Peyer's patch (tissue), 4 donors: ENCODE measurements around the gene LMF1.

Source experiments
- POLR2A ChIP-seq, 2 donors: fragments of 450-650 bp; IDR thresholded peaks; one replicate each; pipeline ENCODE4 v1.5.1; 2017; ENCODE audit warnings: antibody characterized with exemption in 2 of 2, mild to moderate bottlenecking in 2 of 2, moderate library complexity in 2 of 2
- TF ChIP-seq, protein P1 (sequence below), 6 experiments: fragments of 450-650 bp in 4 of 6; fragments of 200-600 bp in 2 of 6; sonication (generic) in 1 of 6; IDR thresholded peaks; one replicate each; pipeline ENCODE4 v1.5.1; 2017 to 2019; ENCODE audit warnings: antibody characterized with exemption in 6 of 6, mild to moderate bottlenecking in 3 of 6, moderate library complexity in 1 of 6

DNA sequence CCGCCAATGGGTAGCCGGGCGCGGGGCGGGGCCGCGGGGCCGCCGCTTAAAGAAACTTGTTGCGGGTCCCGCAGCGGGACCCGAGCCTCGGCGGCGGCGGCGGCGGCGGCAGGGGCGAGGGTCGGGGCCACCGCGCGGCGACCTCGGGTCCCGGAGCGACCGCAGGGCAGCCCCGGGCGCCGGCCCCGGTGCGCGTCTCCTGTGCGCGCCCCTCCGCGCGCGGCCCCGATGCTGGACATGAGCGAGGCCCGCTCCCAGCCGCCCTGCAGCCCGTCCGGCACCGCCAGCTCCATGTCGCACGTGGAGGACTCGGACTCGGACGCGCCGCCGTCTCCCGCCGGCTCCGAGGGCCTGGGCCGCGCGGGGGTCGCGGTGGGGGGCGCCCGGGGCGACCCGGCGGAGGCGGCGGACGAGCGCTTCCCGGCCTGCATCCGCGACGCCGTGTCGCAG lies 10.9 kb upstream of the LMF1 start, which contains the start of gene SOX8:
- no peak for TF ChIP-seq POLR2A (IDR thresholded peaks at IDR 0.05)
- TF ChIP-seq, protein P1, sequence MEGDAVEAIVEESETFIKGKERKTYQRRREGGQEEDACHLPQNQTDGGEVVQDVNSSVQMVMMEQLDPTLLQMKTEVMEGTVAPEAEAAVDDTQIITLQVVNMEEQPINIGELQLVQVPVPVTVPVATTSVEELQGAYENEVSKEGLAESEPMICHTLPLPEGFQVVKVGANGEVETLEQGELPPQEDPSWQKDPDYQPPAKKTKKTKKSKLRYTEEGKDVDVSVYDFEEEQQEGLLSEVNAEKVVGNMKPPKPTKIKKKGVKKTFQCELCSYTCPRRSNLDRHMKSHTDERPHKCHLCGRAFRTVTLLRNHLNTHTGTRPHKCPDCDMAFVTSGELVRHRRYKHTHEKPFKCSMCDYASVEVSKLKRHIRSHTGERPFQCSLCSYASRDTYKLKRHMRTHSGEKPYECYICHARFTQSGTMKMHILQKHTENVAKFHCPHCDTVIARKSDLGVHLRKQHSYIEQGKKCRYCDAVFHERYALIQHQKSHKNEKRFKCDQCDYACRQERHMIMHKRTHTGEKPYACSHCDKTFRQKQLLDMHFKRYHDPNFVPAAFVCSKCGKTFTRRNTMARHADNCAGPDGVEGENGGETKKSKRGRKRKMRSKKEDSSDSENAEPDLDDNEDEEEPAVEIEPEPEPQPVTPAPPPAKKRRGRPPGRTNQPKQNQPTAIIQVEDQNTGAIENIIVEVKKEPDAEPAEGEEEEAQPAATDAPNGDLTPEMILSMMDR (IDR thresholded peaks at IDR 0.05) = no peak
